ENCODE measurements around the gene DPP6.

Gene DPP6

GRCh38 chr7:154425271-154425670, 373.1 kb downstream of the DPP6 start:
- DNase-seq: no peak

- DNase-seq: no peak
Observed at GRCh38 chr7:154426778-154427177, 374.6 kb downstream of the DPP6 start.

- no peak for DNase-seq
Observed at GRCh38 chr7:154427533-154427932, 375.3 kb downstream of the DPP6 start.

- no peak for DNase-seq
Observed at GRCh38 chr7:154429666-154430404, 377.6 kb downstream of the DPP6 start.

GRCh38 chr7:154430640-154431039, 378.4 kb downstream of the DPP6 start:
- no peak for DNase-seq

- DNase-seq: no peak
Observed at GRCh38 chr7:154431045-154431444, 378.8 kb downstream of the DPP6 start.

GRCh38 chr7:154433632-154434598, 381.7 kb downstream of the DPP6 start:
- no peak for DNase-seq

- DNase-seq: no peak
Observed at GRCh38 chr7:154436560-154436959, 384.4 kb downstream of the DPP6 start.

GRCh38 chr7:154437234-154437633, 385.0 kb downstream of the DPP6 start:
- no peak for DNase-seq

- no peak for DNase-seq
Observed at GRCh38 chr7:154438571-154439367, 386.6 kb downstream of the DPP6 start.

GRCh38 chr7:154440058-154440457, 387.9 kb downstream of the DPP6 start:
- DNase-seq: no peak

GRCh38 chr7:154440651-154441050, 388.5 kb downstream of the DPP6 start:
- no peak for DNase-seq

GRCh38 chr7:154441811-154442210, 389.6 kb downstream of the DPP6 start:
- DNase-seq: no peak

GRCh38 chr7:154442939-154443338, 390.7 kb downstream of the DPP6 start:
- DNase-seq: no peak

- DNase-seq: no peak
Observed at GRCh38 chr7:154450451-154450850, 398.3 kb downstream of the DPP6 start.

- DNase-seq: no peak
Observed at GRCh38 chr7:154451480-154452457, 399.6 kb downstream of the DPP6 start.

GRCh38 chr7:154463794-154464193, 411.6 kb downstream of the DPP6 start:
- DNase-seq: no peak

- no peak for DNase-seq
Observed at GRCh38 chr7:154469652-154470051, 417.5 kb downstream of the DPP6 start.

- DNase-seq: no peak
Observed at GRCh38 chr7:154472343-154472742, 420.1 kb downstream of the DPP6 start.

GRCh38 chr7:154473360-154473759, 421.2 kb downstream of the DPP6 start:
- DNase-seq: no peak

GRCh38 chr7:154474903-154475520, 422.8 kb downstream of the DPP6 start:
- no peak for DNase-seq

Measured in NCI-H1930 (cell line).